PC-9 (cell line): ENCODE data around the gene EBPL. TPM values are rescaled to one million over a fixed set of nuclear protein-coding genes. Genes with fewer than 3 reads are reported as not detected.
A peak's percentile ranks its signal among the peaks of the same experiment; 100 is the strongest.

Experiments used
- BruUV-seq: library from RNA; stranded (reverse); fragments of 400-500 nt; replicated peaks from 2 replicates; lab custom pipeline; 2021; lab: Mats Ljungman, UMichigan
- CTCF ChIA-PET: fragments of 300-600 bp; sonication (Branson Sonifier 250); formaldehyde crosslinking; loops from one replicate; lab custom pipeline; 2022; ENCODE audit warnings: antibody characterized with exemption; lab: Charles Lee
- POLR2A ChIA-PET: fragments of 300-600 bp; sonication (Branson Sonifier 250); formaldehyde crosslinking; loops from one replicate; lab custom pipeline; 2022; ENCODE audit warnings: antibody characterized with exemption; ENCODE audit not compliant: unreplicated experiment; lab: Charles Lee
- DNase-seq, 2 experiments: peaks; one replicate each; pipeline versions ENCODE4 v3.0.0 to v3.0.0-alpha.2; 2015 to 2022; ENCODE audit warnings: mixed read lengths in 1 of 2
- H2AFZ ChIP-seq: fragments of 200-600 bp; sonication (generic); 2 replicates; pipeline ENCODE4 v1.8.1; 2017; ENCODE audit warnings: antibody characterized with exemption
- H3F3A ChIP-seq: fragments of 200-600 bp; sonication (generic); 2 replicates; pipeline ENCODE4 v1.8.1; 2017; ENCODE audit warnings: antibody characterized with exemption, mild to moderate bottlenecking, low read depth; ENCODE audit not compliant: insufficient read depth
- H3K27ac ChIP-seq: fragments of 200-600 bp; sonication (generic); 2 replicates; pipeline ENCODE4 v1.6.1; 2016; ENCODE audit warnings: mixed run types
- H3K27me3 ChIP-seq: fragments of 200-600 bp; sonication (generic); 2 replicates; pipeline ENCODE4 v1.6.1; 2016; ENCODE audit warnings: low read depth, mixed run types; ENCODE audit not compliant: insufficient read depth
- H3K36me3 ChIP-seq: fragments of 200-600 bp; sonication (generic); 2 replicates; pipeline ENCODE4 v1.6.1; 2016; ENCODE audit warnings: low read depth, mixed run types
- H3K4me1 ChIP-seq: fragments of 200-600 bp; sonication (generic); replicated peaks from 2 replicates; pipeline ENCODE4 v1.6.1; 2016; ENCODE audit warnings: mixed run types; ENCODE audit not compliant: insufficient read depth
- H3K4me2 ChIP-seq: fragments of 200-600 bp; sonication (generic); 2 replicates; pipeline ENCODE4 v1.6.1; 2017; ENCODE audit warnings: mixed run types
- H3K4me3 ChIP-seq: fragments of 200-600 bp; sonication (generic); 2 replicates; pipeline ENCODE4 v1.6.1; 2016; ENCODE audit warnings: mixed run types
- H3K79me2 ChIP-seq: fragments of 200-600 bp; sonication (generic); 2 replicates; pipeline ENCODE4 v1.6.1; 2017; ENCODE audit warnings: low read depth, mixed run types
- H3K9me2 ChIP-seq: fragments of 200-600 bp; sonication (generic); 2 replicates; pipeline ENCODE4 v1.8.1; 2017; ENCODE audit warnings: mild to moderate bottlenecking; ENCODE audit not compliant: insufficient read depth
- H3K9me3 ChIP-seq: fragments of 200-600 bp; sonication (generic); 2 replicates; pipeline ENCODE4 v1.8.1; 2016; ENCODE audit warnings: low read depth; ENCODE audit not compliant: insufficient read depth
- H4K20me1 ChIP-seq: fragments of 200-600 bp; sonication (generic); 2 replicates; pipeline ENCODE4 v1.8.1; 2017; ENCODE audit not compliant: insufficient read depth
- EZH2 ChIP-seq: fragments of 200-600 bp; sonication (generic); IDR thresholded peaks from 2 replicates; pipeline ENCODE4 v1.8.0; 2017; ENCODE audit warnings: antibody characterized with exemption, low read depth
- intact Hi-C: fragments of 100-400 bp; cut with micrococcal nuclease; formaldehyde crosslinking; loops from one replicate; pipeline ENCODE4 v1.10.0; 2022; ENCODE audit not compliant: unreplicated experiment
- total RNA-seq: library from RNA; stranded (reverse); gene quantifications from 2 replicates; pipeline ENCODE4 v1.2.3, GENCODE V29; 2021
- TF ChIP-seq, protein P1 (sequence below): fragments of 200-600 bp; sonication (generic); conservative IDR thresholded peaks from 2 replicates; pipeline ENCODE4 v1.6.1; 2017; ENCODE audit warnings: mixed run types, antibody characterized with exemption, mild to moderate bottlenecking, moderate library complexity

EBPL gene
- total RNA-seq, 1 experiment from 2014 or later = 77.0 TPM

DNA sequence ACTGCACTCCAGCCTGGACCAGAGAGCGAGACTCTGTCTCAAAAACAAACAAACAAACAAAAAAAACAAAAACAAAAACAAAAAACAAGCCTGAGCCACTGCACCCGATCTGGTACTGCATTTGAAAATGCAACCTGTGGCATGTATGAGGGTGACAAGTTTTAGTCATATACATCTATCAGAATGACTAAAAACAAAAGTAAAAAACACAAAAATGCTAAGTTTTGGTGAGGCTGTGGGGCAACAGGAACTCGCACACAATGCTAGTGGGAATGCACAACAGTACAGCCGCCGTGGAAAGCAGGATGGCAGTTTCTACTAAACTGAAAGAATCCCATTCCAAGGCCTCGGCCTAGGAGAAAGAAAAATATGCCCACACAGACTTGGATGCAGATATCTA, 7.8 kb downstream of the EBPL start:
- CTCF ChIA-PET = interaction anchor here (0.6 kb wide), 1 partner anchor 1709 kb away, joined by 3 read pairs; no protein-coding TSS in a partner anchor
- TF ChIP-seq EZH2 = no peak
- TF ChIP-seq, protein P1, sequence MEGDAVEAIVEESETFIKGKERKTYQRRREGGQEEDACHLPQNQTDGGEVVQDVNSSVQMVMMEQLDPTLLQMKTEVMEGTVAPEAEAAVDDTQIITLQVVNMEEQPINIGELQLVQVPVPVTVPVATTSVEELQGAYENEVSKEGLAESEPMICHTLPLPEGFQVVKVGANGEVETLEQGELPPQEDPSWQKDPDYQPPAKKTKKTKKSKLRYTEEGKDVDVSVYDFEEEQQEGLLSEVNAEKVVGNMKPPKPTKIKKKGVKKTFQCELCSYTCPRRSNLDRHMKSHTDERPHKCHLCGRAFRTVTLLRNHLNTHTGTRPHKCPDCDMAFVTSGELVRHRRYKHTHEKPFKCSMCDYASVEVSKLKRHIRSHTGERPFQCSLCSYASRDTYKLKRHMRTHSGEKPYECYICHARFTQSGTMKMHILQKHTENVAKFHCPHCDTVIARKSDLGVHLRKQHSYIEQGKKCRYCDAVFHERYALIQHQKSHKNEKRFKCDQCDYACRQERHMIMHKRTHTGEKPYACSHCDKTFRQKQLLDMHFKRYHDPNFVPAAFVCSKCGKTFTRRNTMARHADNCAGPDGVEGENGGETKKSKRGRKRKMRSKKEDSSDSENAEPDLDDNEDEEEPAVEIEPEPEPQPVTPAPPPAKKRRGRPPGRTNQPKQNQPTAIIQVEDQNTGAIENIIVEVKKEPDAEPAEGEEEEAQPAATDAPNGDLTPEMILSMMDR = no peak
- intact Hi-C loops = no loop called here
- no peaks in the 10 kb centered on the region for H3K4me1 ChIP-seq
- H2AFZ ChIP-seq = no peak overlapping the region
- no peak for DNase-seq
- H3K27ac ChIP-seq = no peak overlapping the region
- no peaks in the 10 kb centered on the region for H3K9me3 ChIP-seq
- peaks cover 21% of the 10 kb centered on the region for H4K20me1 ChIP-seq
- H3K36me3 ChIP-seq = peaks cover 24% of the 10 kb centered on the region
- H3K9me2 ChIP-seq = no peaks in the 10 kb centered on the region
- peaks cover 91% of the 10 kb centered on the region for H3K79me2 ChIP-seq
- POLR2A ChIA-PET = interaction anchor here (0.6 kb wide), 1 partner anchor 9 kb away, joined by 8 read pairs; no protein-coding TSS in a partner anchor
- H3K4me2 ChIP-seq = no peak overlapping the region
- 0 out of 2 replicates have a peak, but pooled peaks cover 4% of the 10 kb centered on the region for H3F3A ChIP-seq
- no TSS peak for BruUV-seq
- H3K4me3 ChIP-seq = no peak overlapping the region
- H3K27me3 ChIP-seq = no peaks in the 10 kb centered on the region

DNA sequence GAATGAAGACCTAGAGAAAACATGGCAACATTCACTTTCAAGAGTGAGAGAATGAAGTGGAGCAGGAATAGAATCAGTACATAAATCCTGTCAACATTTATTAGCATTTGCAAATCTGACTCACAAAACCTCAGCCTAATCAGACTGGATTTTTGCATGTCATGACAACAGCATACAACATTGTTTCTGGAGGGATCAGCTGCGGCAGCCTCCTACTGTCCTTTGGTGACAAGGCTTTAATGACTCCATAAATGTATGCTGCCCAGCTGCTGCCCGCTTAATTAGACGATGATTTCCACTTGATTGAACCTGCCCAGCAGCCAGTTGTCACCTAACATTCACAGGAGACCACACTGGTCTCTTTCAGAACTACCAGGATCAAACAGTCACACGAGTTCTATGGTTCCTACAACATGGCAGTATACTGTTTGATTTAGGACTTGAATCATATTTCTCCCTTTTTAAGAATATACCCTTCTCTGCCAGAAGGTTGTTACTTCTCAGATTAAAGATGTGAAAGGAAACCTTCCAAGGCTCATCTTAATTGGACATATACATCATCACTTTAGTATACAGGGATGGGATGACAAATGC, 9.3 kb downstream of the EBPL start:
- intact Hi-C loops = no loop called here
- Histone ChIP-seq H3F3A (0 out of 2 replicates have a peak, but pooled peaks cover 4% of the 10 kb centered on the region), H3K79me2 (peaks cover 89% of the 10 kb centered on the region), H3K4me3 (no peak overlapping the region), H3K9me3 (no peaks in the 10 kb centered on the region), H2AFZ (no peak overlapping the region), H3K27ac (0 out of 2 replicates have a peak overlapping the region, but pooled peaks have one; percentile 16), H4K20me1 (peaks cover 27% of the 10 kb centered on the region), H3K9me2 (no peaks in the 10 kb centered on the region), H3K4me2 (no peak overlapping the region), H3K27me3 (no peaks in the 10 kb centered on the region), H3K36me3 (peaks cover 18% of the 10 kb centered on the region; the same call in 1 of the 2 replicates), H3K4me1 (no peaks in the 10 kb centered on the region)
- no peak for DNase-seq
- TF ChIP-seq EZH2 = no peak
- TF ChIP-seq, protein P1 = no peak
- CTCF ChIA-PET = no interaction called here
- POLR2A ChIA-PET = interaction anchor here (0.6 to 0.8 kb wide), 2 partner anchors 21 to 222 kb away, joined by 3 to 4 read pairs; no protein-coding TSS in a partner anchor
- BruUV-seq = no TSS peak

DNA sequence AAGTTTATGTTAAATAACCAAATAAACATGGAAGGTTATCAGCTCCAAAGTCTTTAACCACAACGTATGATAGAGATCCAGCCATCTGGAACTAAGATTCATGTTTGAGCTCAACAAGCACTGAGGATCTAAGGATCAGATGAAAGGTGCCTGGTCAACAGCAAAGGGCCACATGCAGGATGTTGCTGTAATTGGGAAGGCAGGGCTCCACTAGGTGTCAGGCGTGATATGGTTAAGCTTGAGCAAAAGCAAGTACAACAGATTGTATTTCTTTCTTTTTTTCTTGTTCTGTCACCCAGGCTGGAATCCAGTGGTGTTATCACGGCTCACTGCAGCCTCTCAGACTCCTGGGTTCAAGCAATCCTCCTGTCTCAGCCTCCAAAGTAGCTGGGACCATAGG, 12.0 kb downstream of the EBPL start:
- 0 out of 2 replicates have a peak, but pooled peaks cover 3% of the 10 kb centered on the region for H3F3A ChIP-seq
- H3K9me2 ChIP-seq = no peaks in the 10 kb centered on the region
- peaks cover 15% of the 10 kb centered on the region; the same call in 1 of the 2 replicates for H3K36me3 ChIP-seq
- no peak for DNase-seq
- H3K79me2 ChIP-seq = peaks cover 84% of the 10 kb centered on the region
- H2AFZ ChIP-seq = no peak overlapping the region
- no peak overlapping the region for H3K27ac ChIP-seq
- no TSS peak for BruUV-seq
- peaks cover 25% of the 10 kb centered on the region for H4K20me1 ChIP-seq
- intact Hi-C loops = no loop called here
- no peak for TF ChIP-seq EZH2
- TF ChIP-seq, protein P1 = no peak
- H3K4me1 ChIP-seq = no peaks in the 10 kb centered on the region
- H3K27me3 ChIP-seq = no peaks in the 10 kb centered on the region
- CTCF ChIA-PET = no interaction called here
- H3K9me3 ChIP-seq = no peaks in the 10 kb centered on the region
- POLR2A ChIA-PET = interaction anchor here (0.6 kb wide), 1 partner anchor 37 kb away, joined by 4 read pairs; no protein-coding TSS in a partner anchor
- no peak overlapping the region for H3K4me3 ChIP-seq
- H3K4me2 ChIP-seq = no peak overlapping the region
